ENCODE data around the gene AP1AR.

Gene AP1AR

DNA sequence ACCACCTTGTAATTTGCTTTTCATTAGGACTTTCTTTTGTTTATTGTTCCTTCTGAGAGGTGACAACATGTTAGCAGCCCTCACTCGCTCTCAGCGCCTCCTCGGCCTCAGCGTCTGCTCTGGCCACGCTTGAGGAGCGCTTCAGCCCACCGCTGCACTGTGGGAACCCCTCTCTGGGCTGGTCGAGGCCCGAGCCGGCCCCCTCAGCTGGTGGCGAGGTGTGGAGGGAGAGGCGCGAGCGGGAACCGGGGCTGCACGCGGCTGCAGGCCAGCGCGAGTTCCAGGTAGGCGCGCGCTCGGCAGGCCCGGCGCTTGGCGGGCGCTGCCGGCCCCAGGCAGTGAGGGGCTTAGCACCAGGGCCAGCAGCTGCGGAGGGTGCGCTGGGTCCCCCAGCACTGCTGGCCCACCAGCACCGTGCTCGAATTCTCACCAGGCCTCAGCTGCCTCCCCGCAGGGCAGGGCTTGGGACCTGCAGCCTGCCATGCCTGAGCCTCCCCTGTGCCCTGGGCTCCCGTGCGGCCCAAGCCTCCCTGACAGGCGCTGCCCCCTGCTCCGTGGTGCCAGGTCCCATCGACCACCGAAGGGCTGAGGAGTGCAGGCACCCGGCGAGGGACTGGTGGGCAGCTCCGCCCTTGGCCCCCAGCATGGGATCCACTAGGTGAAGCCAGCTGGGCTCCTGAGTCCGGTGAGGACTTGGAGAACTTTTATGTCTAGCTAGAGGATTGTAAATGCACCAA, 9.2 kb upstream of the AP1AR start:
- DNase-seq, result no peak

GRCh38 chr4:112225157-112225556, 6.4 kb upstream of the AP1AR start:
- no peak for DNase-seq

DNA sequence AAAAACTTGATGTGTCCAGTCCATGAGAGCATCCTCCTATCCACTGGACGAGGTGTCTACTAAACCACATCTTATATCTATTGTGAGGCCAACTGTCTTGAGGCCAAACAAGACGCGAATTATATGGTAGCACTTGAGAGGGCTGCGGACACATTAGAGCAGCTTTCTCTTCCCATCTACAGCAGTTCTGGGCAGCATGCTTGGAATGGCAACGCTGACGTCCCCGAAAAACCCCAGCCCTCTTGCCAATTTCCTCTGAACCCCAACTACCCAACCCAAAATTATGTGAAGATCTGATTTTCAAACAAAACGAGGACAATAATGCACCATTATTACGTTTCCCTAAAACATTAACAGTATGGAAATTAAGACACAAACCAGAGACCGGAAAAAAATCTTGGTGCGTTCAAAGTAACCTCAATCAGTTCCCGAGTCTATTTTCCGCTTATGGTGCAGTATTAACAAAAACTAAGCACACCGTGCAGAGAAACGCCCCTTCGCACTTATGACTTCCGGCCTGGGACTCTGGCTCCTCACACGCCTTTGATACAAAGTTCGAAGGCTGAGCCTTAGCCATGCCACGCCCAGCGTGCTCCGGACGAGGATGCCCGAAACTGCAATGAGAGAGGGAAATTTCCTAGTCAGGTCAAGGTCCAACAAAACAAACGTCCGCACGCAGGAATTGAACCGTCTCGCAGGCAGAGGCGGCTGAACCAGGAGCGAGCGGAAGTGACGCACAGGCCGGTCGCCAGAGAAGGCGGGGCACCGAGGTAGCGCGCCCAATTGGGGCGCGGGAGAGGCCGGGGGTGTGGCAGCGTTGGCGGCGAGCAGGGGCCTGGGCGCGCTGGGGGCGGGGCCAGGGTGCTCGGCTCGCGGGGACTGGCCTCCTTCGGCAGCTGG, 458 bp upstream of the AP1AR start:
- peak; percentile 96 for DNase-seq

DNA sequence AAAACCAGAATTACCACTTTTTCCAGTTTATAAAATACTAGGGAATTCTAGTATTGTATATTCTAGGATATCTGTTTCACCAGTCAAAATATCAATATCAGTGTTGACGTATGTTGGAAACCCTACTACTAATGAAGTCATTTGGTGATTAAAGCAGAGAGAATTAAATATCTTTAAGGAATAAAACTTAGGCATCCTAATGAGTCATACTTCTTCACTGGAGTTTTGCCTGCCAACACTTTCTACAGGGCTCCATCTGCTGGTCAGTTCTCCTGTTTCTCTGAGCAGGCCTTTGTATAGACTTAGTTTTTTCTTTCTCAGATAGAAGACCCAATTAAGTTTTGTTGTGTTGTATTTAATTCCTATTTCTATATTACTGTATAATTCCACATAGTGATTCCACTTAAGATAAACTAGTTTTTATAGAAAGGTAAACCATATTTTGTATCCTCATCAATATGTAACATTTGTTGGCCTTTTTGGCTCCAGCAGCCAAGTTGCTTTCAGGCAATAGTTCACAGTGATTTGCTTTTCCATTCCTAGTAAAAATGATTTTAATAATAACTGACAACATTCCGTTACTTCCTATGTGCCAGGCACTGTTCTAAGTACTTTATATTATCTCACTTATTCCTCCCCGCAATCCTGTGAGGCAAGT, 3.5 kb downstream of the AP1AR start:
- DNase-seq, result peak; percentile 73

DNA sequence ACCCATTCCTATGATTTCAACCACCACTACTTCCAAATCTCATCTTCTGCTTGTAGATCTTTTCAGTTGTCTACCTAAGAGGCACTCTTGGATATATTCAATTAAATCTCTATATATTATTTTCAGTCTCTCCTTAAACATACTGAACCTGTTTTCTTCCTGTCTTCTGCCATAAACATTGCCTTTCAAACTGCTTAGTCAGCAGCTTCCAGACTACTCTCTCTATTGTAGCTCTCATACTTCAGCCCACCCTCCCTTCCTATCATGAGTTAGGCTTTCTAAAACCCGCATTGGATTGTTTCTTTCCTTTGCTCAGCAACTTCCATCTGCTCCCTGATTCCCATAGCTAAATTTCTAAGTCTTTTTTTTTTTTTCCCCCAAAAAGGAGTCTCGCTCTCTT, 4.5 kb downstream of the AP1AR start:
- no peak for DNase-seq

GRCh38 chr4:112238833-112239232, 7.2 kb downstream of the AP1AR start:
- DNase-seq, result no peak

- DNase-seq, result no peak
Observed at GRCh38 chr4:112245383-112245782, 13.8 kb downstream of the AP1AR start.

DNA sequence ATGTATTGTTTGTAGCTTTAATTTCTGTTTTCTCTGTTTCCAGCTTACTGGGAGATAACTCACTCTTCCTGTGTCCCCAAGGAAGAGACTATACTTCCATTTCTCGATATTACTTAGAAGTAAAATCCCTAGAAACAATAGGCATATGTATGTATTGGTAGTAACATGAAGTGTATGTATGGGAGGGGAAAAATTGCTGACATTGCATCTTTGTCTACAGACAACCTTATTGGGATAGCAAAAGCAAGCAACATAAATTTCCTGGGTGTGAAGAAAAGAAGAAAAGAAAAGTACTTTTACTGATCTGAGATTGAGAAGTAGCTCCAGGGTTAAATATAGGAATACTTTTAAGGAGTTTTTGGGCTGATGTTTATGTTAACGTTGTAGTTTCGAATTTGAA, 15.4 kb downstream of the AP1AR start:
- DNase-seq, result no peak

DNA sequence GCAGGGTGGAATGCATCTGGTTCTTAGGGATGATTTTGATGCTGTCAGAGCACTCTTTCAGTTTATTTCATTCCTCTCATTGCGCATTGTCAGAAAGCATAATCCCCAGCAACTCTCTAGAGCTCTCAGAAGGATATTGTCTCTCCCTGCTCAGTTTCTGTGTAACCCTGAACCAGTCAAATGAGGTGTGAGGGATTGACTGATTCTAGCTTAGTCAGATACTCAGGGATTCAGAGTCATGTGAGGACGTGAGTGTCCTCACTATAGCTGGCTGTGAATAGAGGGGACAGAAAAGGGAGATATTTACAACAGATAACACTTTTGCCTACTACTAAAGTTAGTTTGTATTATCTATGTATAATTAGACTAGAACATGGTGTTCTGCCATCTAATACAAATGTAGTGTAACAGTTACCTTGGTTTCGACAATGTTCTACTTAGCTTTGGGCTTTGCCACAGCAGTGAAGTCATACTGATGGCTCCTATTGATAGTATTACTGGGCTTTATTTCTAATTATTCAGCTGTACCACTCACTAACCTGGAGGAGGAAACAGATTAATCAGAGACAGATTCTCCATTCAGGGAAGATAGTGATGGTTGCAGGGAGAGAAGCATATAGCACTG, 19.5 kb downstream of the AP1AR start:
- no peak for DNase-seq

DNA sequence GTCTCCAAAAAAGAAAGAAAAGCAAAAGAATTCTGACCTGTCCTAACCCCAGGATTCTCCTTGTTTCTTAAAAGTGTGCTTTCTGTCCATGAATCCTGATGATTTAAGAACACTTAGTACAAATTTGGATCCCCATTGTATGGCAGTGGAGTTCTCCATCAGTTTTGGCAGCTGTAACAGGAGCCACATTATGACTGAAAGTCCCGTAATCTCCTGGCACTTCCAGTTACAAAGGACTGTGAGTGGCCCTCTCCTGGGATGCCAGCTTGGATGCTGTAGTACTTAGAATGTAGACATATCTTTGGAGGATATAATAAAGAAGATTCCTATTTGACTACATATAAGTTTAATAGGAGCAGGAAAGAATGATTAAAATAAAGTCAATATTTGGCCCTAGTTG, 20.6 kb downstream of the AP1AR start:
- DNase-seq, result no peak

DNA sequence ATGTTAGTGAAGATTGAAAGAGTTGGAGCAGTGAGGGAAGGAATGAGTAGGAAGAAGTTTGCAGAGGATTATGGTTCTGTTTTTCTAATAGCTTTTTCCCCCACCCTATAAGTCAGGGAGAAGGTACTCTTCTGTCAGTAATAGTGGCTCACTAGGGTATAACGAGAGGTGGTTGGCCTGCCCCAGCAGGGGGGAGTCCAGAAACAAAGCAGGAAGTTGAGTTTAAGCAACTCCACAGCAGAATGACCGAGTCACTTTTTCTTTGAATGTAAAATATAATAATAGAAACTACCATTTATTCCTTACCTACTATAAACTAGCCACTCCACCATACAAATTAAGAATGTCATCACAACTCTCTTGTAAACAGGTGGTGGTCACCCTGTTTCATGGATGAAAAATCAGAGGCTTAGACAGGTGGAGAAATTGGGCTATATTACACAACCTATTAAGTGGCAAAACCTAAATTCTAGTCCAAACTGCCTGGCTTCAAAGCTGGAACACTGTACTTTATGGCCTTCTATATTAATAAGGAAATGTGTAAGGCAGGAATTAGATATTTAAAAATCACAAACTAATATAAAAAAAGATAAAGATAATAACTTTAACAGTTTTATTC, 21.9 kb downstream of the AP1AR start:
- no peak for DNase-seq

GRCh38 chr4:112257098-112257497, 25.5 kb downstream of the AP1AR start:
- no peak for DNase-seq

GRCh38 chr4:112266823-112267222, 35.2 kb downstream of the AP1AR start:
- DNase-seq, result peak; percentile 42

GRCh38 chr4:112270051-112270450, 38.5 kb downstream of the AP1AR start:
- no peak for DNase-seq

- DNase-seq, result no peak
Observed at GRCh38 chr4:112270640-112271421, 39.2 kb downstream of the AP1AR start.

DNA sequence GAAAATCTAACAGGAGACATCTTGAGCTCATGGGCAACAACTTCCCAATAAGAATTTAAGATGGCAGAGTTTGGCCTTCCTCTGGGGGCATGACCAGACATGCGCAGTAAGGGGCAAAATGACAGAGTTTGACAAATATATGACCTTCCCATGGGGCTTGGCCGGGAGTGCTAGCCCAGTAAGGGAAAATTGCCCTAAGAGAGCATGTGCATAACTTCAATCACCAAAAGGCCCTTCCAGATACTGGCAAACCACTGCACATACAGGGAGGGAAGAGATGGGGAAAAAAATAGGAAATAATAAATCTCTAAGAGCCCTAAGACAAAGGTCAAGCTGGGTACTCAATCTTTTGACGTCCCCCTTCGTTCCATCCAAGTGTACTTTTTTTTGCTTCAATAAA, 40.7 kb downstream of the AP1AR start:
- no peak for DNase-seq

DNA sequence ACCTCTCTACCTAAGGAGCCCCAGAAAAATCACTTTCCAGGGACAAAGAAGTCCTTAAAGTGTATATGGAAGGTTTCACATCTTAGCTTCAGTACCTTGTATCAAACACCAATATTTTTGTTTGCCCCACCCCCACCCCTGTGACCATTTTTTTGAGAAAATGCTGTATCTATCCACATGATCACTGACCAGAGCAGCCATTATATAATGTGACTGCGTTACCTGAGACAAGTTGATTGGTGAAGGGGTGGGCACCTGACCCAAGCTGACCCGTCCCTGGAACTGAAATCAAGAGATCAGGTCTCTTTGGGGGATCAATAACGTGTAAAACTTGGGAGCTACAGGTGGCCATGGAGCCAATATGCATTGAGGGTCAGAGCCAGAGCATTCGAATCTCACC, 43.4 kb downstream of the AP1AR start:
- no peak for DNase-seq

GRCh38 chr4:112276113-112276512, 44.5 kb downstream of the AP1AR start:
- no peak for DNase-seq

- DNase-seq, result no peak
Observed at GRCh38 chr4:112277220-112277619, 45.6 kb downstream of the AP1AR start.

- DNase-seq, result no peak
Observed at GRCh38 chr4:112277705-112278448, 46.3 kb downstream of the AP1AR start.
